ENCODE measurements around the gene CRACDL. TPM values are rescaled to one million over a fixed set of nuclear protein-coding genes. Genes with fewer than 3 reads are reported as not detected.
A peak's percentile ranks its signal among the peaks of the same experiment; 100 is the strongest.

Gene CRACDL
- total RNA-seq, 2 experiments from 2014 or later: 0.18 to 0.97 TPM

DNA sequence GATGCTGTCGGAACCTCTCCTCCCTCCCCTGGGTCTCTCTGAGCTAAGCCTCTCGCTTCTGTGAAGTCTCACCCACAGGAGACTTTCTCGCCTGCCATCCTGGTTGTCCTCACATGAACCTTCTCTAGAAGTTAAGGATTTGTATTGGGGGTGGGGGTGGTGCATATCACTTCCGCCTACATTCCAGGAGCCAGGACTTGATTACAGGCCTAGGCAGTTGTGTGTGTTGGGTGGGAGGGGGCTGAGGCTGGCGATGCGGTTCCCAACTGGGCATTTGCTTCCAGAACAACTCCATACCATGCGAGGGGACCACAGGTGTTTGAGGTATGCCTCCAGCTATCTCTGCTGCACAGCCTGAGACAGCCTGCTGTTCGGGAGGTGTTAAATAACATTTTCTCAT, 148.3 kb downstream of the CRACDL start:
- H3K9me3 Mint-ChIP-seq (ENCODE audit: insufficient read depth): peaks cover 4% of the 10 kb centered on the region
- H3K27ac Mint-ChIP-seq: no peak overlapping the region
- no peak overlapping the region for H3K4me3 Mint-ChIP-seq
- no peaks in the 10 kb centered on the region for H3K36me3 Mint-ChIP-seq (ENCODE audit: low read depth)
- POLR2A ChIA-PET: no interaction called here
- no peak for DNase-seq
- CTCF ChIA-PET: no interaction called here
- peaks cover 4% of the 10 kb centered on the region for H3K27me3 Mint-ChIP-seq (ENCODE audit: low read depth)
- H3K4me1 Mint-ChIP-seq (ENCODE audit: low read depth): no peaks in the 10 kb centered on the region
- no peak for ATAC-seq

DNA sequence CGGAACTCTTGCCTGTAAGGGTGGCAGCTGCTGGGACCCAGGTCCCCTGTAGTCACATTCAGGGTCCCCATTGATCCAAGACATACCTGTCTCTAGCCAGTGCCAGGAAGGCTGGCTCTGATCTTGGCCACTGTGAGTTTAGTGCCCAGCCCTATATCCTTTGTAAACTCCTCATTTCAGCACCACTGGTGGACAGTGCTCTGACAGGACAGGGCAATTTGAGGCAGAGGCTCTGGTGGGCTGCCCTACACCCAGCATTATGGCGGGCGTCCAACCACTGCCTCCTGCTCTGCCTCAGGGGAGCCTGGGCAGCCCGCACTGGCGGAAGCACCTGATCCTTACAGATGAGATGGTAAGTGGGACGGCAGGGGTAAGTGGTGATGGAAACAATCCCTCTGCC, 149.8 kb downstream of the CRACDL start:
- ChIA-PET CTCF (interaction anchor here (1.0 to 1.6 kb wide), 2 partner anchors 14 to 34 kb away, joined by 3 read pairs; no protein-coding TSS in a partner anchor), POLR2A (no interaction called here)
- Mint-ChIP-seq H3K4me3 (no peak overlapping the region), H3K4me1 (ENCODE audit: low read depth) (no peaks in the 10 kb centered on the region), H3K9me3 (ENCODE audit: insufficient read depth) (peaks cover 19% of the 10 kb centered on the region), H3K27ac (no peak overlapping the region), H3K36me3 (ENCODE audit: low read depth) (peaks cover 7% of the 10 kb centered on the region), H3K27me3 (ENCODE audit: low read depth) (peaks cover 5% of the 10 kb centered on the region)
- DNase-seq: no peak
- ATAC-seq: no peak

DNA sequence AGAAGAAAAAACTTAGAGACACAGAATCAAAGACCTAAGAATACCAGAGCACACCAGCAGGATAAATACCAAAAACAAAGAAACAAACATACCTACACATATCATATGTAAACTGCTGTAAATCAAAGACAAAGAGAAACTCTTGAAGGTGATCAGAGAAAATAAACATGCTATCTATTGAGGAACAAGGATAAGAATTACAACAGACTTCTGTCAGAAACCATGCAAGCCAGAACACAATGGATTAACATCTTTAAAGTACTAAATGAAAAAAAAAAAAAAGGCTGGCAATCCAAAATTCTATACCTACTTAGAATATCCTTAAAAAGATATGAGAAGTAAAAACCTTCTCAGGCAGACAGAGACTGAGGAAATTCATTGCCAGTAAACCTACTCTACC, 153.5 kb downstream of the CRACDL start:
- Mint-ChIP-seq H3K4me3 (no peak overlapping the region), H3K9me3 (ENCODE audit: insufficient read depth) (peaks cover 20% of the 10 kb centered on the region), H3K27ac (no peak overlapping the region), H3K4me1 (ENCODE audit: low read depth) (no peaks in the 10 kb centered on the region), H3K27me3 (ENCODE audit: low read depth) (peaks cover 2% of the 10 kb centered on the region), H3K36me3 (ENCODE audit: low read depth) (peaks cover 7% of the 10 kb centered on the region)
- ATAC-seq (no peak), DNase-seq (no peak)
- ChIA-PET CTCF (no interaction called here), POLR2A (no interaction called here)

DNA sequence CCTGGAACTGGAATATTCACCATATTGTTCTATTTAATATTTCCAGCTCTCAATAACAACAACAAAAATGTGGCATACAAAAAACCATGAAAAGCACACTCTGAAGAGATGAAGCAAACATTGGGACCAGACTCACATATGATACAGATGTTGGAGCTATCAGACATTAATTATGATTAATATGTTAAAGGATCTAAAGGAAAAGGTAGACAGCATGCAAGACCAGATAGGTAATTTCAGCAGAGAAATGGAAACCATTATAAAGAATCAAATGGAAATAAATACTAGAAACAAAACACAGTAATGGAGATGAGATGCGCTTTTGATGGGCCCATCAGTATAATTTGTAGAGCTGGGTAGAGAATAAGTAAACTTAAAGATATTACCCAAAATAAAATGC, 154.2 kb downstream of the CRACDL start:
- Mint-ChIP-seq H3K27me3 (ENCODE audit: low read depth) (peaks cover 2% of the 10 kb centered on the region), H3K4me3 (no peak overlapping the region), H3K9me3 (ENCODE audit: insufficient read depth) (peaks cover 20% of the 10 kb centered on the region), H3K27ac (no peak overlapping the region), H3K4me1 (ENCODE audit: low read depth) (no peaks in the 10 kb centered on the region), H3K36me3 (ENCODE audit: low read depth) (peaks cover 7% of the 10 kb centered on the region)
- POLR2A ChIA-PET: no interaction called here
- ATAC-seq (no peak), DNase-seq (no peak)
- CTCF ChIA-PET: interaction anchor here (1.3 kb wide), 1 partner anchor 24 kb away, joined by 5 read pairs; no protein-coding TSS in a partner anchor

DNA sequence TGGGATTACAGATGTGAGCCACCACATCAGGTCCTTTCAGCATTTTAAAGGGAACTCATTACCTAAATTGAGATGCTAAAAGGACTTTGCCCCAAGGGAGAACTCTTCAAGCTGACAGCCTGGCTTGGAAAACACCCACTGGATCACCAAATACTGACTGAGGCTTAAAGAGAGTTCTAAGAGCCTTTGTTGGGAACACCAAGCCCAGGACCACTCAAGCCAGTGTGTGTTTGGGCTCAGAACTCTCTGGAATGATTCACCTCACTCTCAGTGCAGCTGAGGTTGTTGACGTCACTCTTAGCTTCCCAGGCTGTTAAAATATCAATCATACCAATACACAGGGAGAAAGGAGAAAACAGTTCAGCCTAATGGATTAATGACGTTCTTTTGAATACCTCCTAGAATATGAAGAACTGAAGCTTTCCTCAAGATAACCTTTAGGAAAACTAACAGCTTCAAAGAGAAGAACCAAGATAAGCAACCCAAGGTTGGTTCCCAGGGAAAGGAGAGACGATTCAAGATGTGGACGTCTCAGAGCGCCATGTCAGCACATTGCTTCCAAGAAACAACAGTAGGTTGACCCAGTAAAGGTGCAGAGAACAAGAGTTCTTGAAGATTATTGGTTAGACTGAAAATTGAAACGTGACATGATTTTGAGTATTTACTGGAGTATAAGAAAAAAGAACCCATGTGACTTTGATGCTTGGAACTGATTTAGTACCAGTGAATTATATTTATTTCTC, 157.1 kb downstream of the CRACDL start:
- no peak for DNase-seq
- Mint-ChIP-seq H3K36me3 (ENCODE audit: low read depth) (peaks cover 7% of the 10 kb centered on the region), H3K27me3 (ENCODE audit: low read depth) (peaks cover 2% of the 10 kb centered on the region), H3K4me3 (no peak overlapping the region), H3K9me3 (ENCODE audit: insufficient read depth) (peaks cover 20% of the 10 kb centered on the region), H3K27ac (no peak overlapping the region), H3K4me1 (ENCODE audit: low read depth) (peaks cover 6% of the 10 kb centered on the region)
- ChIA-PET CTCF (no interaction called here), POLR2A (no interaction called here)
- ATAC-seq: no peak

DNA sequence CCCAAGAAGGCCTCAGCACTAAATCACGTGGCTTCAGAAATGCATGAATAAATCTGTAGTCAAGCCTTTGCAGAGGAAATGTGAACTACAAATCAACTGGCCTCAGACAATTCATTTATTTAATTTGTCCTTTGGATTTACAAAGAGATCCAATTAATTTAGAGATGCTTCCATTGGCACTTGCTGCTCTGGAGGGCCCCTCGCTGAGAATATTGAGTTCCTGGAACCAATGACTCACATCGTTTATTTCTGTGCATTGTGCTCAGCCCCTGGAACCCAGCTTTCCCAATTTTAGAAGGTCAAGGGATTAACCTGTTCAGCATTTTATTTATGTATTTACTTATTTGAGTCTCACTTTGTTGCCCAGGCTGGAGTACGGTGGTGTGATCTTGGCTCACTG, 157.9 kb downstream of the CRACDL start:
- DNase-seq: no peak
- peaks cover 2% of the 10 kb centered on the region for H3K27me3 Mint-ChIP-seq (ENCODE audit: low read depth)
- ChIA-PET POLR2A (no interaction called here), CTCF (no interaction called here)
- peaks cover 7% of the 10 kb centered on the region for H3K36me3 Mint-ChIP-seq (ENCODE audit: low read depth)
- ATAC-seq: no peak
- no peak overlapping the region for H3K27ac Mint-ChIP-seq
- H3K4me3 Mint-ChIP-seq: no peak overlapping the region
- peaks cover 14% of the 10 kb centered on the region for H3K4me1 Mint-ChIP-seq (ENCODE audit: low read depth)
- peaks cover 16% of the 10 kb centered on the region for H3K9me3 Mint-ChIP-seq (ENCODE audit: insufficient read depth)

DNA sequence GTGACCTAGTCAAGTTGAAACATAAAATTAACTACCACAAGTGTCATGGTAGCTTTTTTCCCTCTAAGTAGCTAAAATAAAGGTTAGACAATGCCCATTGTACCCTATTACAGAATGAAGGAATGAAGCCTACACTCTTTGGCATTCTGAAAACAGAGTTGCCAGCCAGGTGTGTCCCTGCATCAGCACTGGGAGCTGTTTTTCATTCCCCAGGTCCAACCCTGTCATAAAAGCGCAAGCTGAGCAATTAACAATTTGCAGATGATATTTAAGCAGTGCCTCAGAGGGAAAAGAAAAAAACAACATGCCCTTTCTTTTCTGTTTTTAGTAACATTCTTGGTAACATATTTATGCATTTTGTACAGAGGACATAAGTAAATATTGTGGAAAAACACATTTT, 158.3 kb downstream of the CRACDL start:
- H3K4me1 Mint-ChIP-seq (ENCODE audit: low read depth): peaks cover 18% of the 10 kb centered on the region
- POLR2A ChIA-PET: no interaction called here

DNA sequence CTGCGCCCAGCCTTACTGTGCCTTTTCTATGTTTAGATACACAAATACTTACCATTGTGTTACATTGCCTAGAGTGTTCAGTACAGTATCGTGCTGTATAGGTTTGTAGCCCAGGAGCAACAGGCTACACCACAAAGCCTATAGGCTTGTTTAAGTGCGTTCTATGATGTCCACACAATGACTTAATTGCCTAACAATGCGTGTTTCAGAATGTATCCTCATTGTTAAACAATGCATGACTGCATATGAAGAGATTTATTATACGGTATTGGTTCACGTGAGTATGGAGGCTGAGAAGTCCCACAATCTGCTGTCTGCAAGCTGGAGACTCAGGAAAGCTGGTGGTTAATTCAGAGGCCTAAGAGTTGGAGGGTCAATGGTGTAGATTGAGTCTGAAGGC, 158.9 kb downstream of the CRACDL start:
- POLR2A ChIA-PET: no interaction called here
- no peak for ATAC-seq

More for the DNA sequence above, 158.3 kb downstream of the CRACDL start:
- Mint-ChIP-seq H3K27me3 (ENCODE audit: low read depth) (peaks cover 2% of the 10 kb centered on the region), H3K36me3 (ENCODE audit: low read depth) (peaks cover 7% of the 10 kb centered on the region), H3K9me3 (ENCODE audit: insufficient read depth) (peaks cover 16% of the 10 kb centered on the region), H3K27ac (no peak overlapping the region), H3K4me3 (no peak overlapping the region)
- CTCF ChIA-PET: no interaction called here
- ATAC-seq: no peak
- DNase-seq: no peak

DNA sequence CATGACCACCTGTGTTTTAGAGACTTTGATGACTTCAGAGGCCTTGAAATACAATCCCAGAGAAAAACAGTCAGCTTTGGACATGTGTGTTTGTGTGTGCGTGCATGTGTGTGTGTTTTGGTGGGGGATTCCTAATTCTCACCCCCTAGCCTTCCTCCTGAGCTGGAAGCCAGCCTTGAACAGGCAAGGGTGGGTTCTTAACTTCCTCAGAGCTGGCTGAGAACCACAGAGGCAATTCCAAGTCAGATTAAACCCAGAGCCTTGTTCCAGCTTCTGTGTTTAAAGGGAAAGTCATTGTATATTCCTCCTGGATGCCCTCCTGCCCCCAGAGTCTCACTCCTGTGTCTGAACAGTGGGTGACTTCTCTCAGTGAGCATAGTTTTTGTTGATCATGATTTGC, 159.9 kb downstream of the CRACDL start:
- Mint-ChIP-seq H3K9me3 (ENCODE audit: insufficient read depth) (peaks cover under 1% of the 10 kb centered on the region), H3K4me3 (no peak overlapping the region), H3K27me3 (ENCODE audit: low read depth) (no peaks in the 10 kb centered on the region), H3K36me3 (ENCODE audit: low read depth) (no peaks in the 10 kb centered on the region), H3K4me1 (ENCODE audit: low read depth) (peaks cover 33% of the 10 kb centered on the region), H3K27ac (no peak overlapping the region)
- ATAC-seq (no peak), DNase-seq (no peak)
- ChIA-PET POLR2A (interaction anchor here (0.6 to 1.0 kb wide), 2 partner anchors 20 to 167 kb away, joined by 3 read pairs; no protein-coding TSS in a partner anchor), CTCF (interaction anchor here (1.3 to 1.7 kb wide), 3 partner anchors 46 to 53 kb away, joined by 4 to 6 read pairs (median 6); partner anchors contain the start of gene MGAT4A)

More for the DNA sequence above, 158.9 kb downstream of the CRACDL start:
- Mint-ChIP-seq H3K4me3 (no peak overlapping the region), H3K27me3 (ENCODE audit: low read depth) (no peaks in the 10 kb centered on the region), H3K9me3 (ENCODE audit: insufficient read depth) (peaks cover 10% of the 10 kb centered on the region), H3K36me3 (ENCODE audit: low read depth) (peaks cover 6% of the 10 kb centered on the region), H3K4me1 (ENCODE audit: low read depth) (peaks cover 25% of the 10 kb centered on the region), H3K27ac (no peak overlapping the region)
- DNase-seq: no peak
- CTCF ChIA-PET: interaction anchor here (1.3 to 1.4 kb wide), 2 partner anchors 45 to 47 kb away, joined by 4 to 6 read pairs; partner anchors contain the start of gene MGAT4A

DNA sequence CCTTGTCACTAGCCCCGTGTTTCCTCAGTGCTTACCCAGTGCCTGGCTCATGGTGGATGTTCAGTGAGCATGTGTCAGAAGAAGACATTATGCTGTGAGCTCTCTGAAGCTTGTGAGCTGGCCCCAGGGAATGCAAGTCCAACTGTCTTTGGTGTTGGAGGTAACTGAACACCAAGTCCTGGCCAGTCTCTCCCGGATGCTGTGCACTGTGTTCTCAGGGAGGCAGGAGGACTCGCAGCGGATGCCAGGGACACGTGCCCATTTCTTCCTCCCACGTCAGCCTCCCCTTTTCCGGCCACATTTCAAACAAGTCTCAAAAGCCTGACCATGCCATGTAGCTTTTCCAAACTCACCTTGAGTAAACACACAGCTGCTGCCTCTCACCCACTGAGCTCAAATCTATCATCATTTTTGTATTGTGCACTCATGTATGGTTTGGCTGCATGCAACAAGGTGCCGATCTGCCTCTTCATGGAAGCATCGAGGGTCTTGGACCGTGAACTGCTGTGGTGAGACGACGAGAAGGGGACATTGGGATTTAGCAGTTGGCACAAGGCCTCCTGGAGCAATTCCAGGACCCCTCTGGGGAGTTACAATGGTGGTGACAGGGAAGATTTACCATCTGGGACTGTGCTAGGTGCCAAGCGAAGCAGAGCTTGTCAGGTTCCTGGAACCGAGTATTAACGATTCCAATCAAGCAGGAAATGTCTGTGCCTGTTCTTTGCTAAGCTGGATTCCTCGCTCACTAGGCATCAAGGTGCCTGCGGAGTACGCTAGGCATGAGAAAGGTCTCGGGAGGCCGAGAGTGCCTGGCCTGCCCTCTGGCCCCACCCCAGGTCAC, 160.7 kb downstream of the CRACDL start:
- ATAC-seq (no peak), DNase-seq (no peak)
- Mint-ChIP-seq H3K4me1 (ENCODE audit: low read depth) (peaks cover 37% of the 10 kb centered on the region), H3K9me3 (ENCODE audit: insufficient read depth) (no peaks in the 10 kb centered on the region), H3K4me3 (no peak overlapping the region), H3K36me3 (ENCODE audit: low read depth) (peaks cover 4% of the 10 kb centered on the region), H3K27me3 (ENCODE audit: low read depth) (no peaks in the 10 kb centered on the region), H3K27ac (no peak overlapping the region)
- ChIA-PET CTCF (interaction anchor here (0.7 to 1.7 kb wide), 2 partner anchors 28 to 54 kb away, joined by 3 to 6 read pairs; no protein-coding TSS in a partner anchor), POLR2A (interaction anchor here (0.6 to 6.5 kb wide), 3 partner anchors 21 to 166 kb away, joined by 3 to 128 read pairs (median 3); partner anchors contain the start of gene MGAT4A)

DNA sequence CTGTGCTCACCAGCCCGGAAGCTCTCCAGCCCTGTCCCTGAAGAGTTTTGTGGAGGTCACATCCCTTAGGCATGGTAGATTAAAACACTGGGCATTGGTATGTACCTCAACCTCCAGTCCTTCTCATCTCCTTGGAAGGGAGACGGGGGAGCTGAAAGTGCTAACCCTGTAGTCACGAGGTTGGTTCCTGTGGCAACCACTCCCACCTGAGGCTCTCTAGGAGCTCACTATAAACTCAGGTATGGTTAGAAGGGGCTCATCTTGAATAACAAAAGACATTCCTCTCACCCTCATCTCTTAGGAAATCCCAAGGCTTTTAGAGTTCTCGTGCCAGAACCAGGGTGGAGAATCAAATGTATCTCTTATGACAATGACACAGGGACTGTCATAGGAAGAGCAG, 162.1 kb downstream of the CRACDL start:
- Mint-ChIP-seq H3K36me3 (ENCODE audit: low read depth) (peaks cover 10% of the 10 kb centered on the region), H3K27ac (peak overlapping the region; percentile 53), H3K9me3 (ENCODE audit: insufficient read depth) (no peaks in the 10 kb centered on the region), H3K27me3 (ENCODE audit: low read depth) (no peaks in the 10 kb centered on the region), H3K4me1 (ENCODE audit: low read depth) (peaks cover 51% of the 10 kb centered on the region), H3K4me3 (no peak overlapping the region)
- POLR2A ChIA-PET: interaction anchor here (1.2 to 6.5 kb wide), 2 partner anchors 9 to 43 kb away, joined by 3 to 128 read pairs; partner anchors contain the start of gene MGAT4A
- CTCF ChIA-PET: interaction anchor here (1.1 to 3.0 kb wide), 4 partner anchors 10 to 124 kb away, joined by 3 to 8 read pairs (median 3); no protein-coding TSS in a partner anchor
- no peak for ATAC-seq
- DNase-seq: no peak
